GM15510 (cell line): Measurements from ENCODE around the gene ATP4B.

Source experiments
- POLR2A ChIP-seq: IDR thresholded peaks from 3 replicates; pipeline ENCODE4 v1.6.1; 2011; ENCODE audit warnings: borderline replicate concordance; ENCODE audit not compliant: insufficient read length; ENCODE audit errors: extremely low read depth

ATP4B gene

GRCh38 chr13:113657851-113658741, at the start of gene ATP4B:
ATP4B (minus strand) TSS chr13:113658198; CDS start chr13:113658144, 54 bp downstream.
- TF ChIP-seq POLR2A: no peak

DNA sequence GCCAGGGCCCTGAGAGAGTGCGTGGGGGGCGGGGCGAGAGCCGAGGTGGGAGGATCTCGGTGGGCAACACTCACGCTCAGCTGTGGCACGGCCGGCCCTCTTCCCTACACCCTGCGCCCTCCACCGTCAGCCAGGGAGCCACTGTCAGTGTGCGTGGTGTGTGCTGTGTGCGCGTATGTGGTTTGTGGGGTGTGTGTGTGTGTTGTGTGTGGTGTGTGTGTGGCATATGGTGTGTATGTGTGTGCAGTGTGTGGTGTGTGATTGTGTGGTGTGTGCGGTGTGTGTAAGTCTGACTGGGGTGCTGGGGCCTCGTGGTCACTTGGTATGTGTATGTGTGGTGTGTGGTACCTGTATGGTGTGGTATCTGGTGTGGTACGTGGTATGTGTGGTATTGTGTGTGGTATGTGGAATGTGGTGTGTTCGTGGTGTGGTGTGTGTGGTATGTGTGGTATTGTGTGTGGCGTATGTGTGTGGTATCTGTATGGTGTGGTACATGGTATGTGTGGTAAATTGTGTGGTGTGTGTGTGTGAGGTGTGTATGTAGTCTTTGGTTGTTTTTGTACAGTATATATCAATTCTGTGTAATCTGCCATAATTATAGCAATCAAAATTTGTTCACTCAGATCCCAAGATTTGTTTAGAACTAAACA, 14.1 kb upstream of the ATP4B start:
- no peak for TF ChIP-seq POLR2A

GRCh38 chr13:113671066-113672001, 13.3 kb upstream of the ATP4B start:
- TF ChIP-seq POLR2A: no peak

DNA sequence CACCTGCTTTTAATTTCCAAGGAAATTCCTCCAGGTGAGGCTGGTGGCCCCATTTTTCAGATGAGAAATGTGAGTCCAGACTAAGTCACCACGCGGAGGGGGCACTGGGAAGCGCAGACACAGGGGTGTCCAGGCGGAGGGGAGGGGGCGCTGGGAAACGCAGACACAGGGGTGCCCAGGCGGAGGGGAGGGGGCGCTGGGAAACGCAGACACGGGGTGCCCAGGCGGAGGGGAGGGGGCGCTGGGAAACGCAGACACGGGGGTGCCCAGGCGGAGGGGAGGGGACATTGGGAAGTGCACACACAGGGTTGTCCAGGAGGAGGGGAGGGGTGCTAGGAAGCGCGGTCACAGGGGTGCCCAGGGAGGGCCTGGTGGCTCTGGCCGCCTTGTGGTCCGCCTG, 12.5 kb upstream of the ATP4B start:
- no peak for TF ChIP-seq POLR2A

- TF ChIP-seq POLR2A: no peak
Observed at GRCh38 chr13:113669755-113670341, 11.8 kb upstream of the ATP4B start.

DNA sequence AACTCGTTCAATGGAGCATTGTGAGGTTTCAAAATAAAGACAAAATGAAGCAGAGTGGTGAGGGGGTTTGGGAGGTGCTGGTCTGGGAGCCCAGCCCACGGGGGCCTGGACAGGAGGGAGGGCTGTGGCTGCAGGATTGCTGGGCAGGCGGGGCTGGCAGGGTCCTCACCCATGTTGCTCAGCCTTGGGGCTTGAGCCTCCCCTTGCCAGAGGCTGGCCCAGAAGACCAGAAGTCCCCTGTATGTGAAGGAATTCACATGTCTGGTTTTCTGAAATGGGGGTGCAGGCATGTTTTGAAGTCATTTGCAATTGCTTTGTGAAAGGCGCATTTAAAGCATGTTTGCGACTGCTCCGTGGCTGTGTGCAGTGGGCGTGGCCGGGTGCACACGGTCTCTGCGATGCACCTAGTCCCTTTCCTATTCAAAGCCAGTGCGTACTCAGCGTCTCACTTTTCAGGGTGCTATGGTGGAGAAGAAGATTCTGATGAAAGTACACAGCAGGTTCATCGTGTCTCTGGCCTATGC, 11.3 kb upstream of the ATP4B start:
- no peak for TF ChIP-seq POLR2A

- TF ChIP-seq POLR2A: no peak
Observed at GRCh38 chr13:113668491-113668971, 10.5 kb upstream of the ATP4B start.

DNA sequence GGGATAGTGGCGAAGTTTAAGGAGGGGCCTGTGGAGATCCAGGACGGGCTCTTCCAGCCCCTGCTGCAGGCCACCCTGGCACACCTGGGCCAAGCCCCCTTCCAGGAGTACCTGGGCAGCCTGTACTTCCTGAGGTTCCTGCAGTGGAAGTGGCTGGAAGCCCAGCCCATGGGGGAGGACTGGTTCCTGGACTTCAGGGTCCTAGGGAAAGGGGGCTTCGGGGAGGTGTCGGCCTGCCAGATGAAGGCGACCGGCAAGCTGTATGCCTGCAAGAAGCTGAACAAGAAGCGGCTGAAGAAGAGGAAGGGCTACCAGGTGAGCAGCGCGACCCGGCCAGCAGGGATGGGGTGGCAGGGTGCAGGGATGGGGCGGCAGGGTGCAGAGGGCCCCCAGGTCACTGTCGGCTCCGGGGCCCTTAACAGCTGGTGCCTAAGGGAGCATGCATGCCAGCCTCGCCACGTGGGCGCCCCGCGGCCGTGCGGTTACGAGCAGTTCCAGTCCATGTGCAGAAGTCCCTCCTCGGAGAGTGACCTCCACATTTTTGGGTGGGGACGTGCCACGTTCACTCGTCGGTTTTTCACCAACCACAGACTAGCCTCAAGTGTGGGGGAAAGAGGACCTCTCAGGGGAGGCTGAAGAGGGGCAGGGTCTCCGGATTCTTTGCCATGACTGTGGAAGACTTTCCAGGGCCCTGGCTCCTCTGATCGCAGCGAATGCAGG, 9.9 kb upstream of the ATP4B start:
- no peak for TF ChIP-seq POLR2A

DNA sequence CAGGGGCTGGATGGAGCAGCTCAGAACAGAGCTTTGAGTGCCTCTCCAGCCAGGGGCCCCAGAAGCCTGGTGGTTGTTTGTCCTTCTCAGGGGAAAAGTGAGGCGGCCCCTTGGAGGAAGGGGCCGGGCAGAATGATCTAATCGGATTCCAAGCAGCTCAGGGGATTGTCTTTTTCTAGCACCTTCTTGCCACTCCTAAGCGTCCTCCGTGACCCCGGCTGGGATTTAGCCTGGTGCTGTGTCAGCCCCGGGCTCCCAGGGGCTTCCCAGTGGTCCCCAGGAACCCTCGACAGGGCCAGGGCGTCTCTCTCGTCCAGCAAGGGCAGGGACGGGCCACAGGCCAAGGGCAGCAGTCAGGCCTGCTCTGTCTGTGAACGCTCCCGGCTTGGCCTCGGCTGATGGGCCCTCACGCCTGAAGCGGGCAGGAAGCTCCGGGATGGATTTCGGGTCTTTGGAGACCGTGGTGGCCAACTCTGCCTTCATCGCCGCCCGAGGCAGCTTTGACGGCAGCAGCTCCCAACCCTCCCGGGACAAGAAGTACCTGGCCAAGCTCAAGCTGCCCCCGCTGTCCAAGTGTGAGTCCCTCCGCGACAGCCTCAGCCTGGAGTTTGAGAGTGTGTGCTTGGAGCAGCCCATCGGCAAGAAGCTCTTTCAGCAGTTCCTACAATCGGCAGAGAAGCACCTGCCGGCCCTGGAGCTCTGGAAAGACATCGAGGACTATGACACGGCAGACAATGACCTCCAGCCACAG, 9.1 kb upstream of the ATP4B start, which contains the start of gene GRK1:
TSS of gene GRK1 (plus strand) at position 269 of the 751 bp plus-strand sequence. CDS start at position 437, 168 bp downstream.
- TF ChIP-seq POLR2A: no peak

DNA sequence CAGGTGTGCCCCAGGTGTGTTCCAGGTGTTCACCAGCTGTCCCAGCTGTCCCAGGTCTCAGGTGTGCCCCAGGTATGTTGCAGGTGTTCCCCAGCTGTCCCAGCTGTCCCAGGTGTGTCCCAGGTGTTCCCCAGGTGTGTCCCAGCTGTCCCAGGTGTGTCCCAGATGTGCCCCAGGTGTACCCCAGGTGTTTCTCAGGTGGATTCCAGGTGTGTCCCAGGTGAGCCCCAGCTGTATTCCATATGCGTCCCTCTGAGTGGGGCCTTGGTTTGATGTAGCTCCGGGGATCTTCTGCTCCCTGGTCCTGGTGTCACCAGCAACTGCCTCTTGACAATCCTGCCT, 8.3 kb upstream of the ATP4B start:
- TF ChIP-seq POLR2A: no peak

DNA sequence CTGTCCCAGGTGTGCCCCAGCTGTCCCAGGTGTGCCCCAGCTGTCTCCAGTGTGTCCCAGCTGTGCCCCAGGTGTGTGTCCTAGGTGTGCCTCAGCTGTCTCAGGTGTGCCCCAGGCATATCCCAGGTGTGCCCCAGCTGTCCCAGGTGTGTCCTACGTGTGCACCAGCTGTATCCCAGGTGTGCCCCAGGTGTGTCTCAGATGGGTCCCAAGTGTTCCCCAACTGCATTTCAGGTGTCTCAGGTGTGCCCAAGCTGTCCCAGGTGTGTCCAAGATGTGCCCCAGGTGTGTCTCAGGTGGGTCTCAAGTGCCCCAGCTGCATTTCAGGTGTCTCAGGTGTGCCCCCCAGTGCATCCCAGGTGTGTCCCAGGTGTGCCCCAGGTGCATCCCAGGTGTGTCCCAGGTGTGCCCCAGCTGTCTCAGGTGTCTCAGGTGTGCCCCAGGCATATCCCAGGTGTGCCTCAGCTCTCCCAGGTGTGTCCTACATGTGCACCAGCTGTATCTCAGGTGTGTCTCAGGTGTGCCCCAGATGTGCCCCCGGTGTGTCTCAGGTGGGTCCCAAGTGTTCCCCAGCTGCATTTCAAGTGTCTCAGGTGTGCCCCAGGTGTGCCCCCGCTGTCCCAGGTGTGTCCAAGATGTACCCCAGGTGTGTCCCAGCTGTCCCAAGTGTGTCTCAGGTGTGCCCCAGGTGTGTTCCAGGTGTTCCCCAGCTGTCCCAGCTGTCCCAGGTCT, 7.8 kb upstream of the ATP4B start:
- no peak for TF ChIP-seq POLR2A
